ENCODE data around the gene CROCC2.

- TF ChIP-seq JUND (IDR thresholded peaks at IDR 0.05) (no peak), CTCF (IDR thresholded peaks at IDR 0.05 in 2 of 3, conservative IDR thresholded peaks at IDR 0.05 in 1 of 3; ENCODE audit: borderline replicate concordance in 1 of 3, insufficient read depth in 1 of 3, low read depth in 2 of 3, low read length in 2 of 3) (no peak), SRF (IDR thresholded peaks at IDR 0.05; ENCODE audit: low read depth) (no peak), SIN3A (IDR thresholded peaks at IDR 0.05; ENCODE audit: low read depth) (no peak), EZH2phosphoT487 (IDR thresholded peaks at IDR 0.05; ENCODE audit: borderline replicate concordance) (no peak), REST (IDR thresholded peaks at IDR 0.05; ENCODE audit: low read depth) (no peak), MAX (IDR thresholded peaks at IDR 0.05) (no peak), ELF1 (IDR thresholded peaks at IDR 0.05; ENCODE audit: borderline replicate concordance, low read depth) (no peak), EZH2 (IDR thresholded peaks at IDR 0.05) (no peak), POLR2AphosphoS5 (IDR thresholded peaks at IDR 0.05; ENCODE audit: low read depth, low read length) (no peak), ZNF274 (IDR thresholded peaks at IDR 0.05; ENCODE audit: low read depth, low read length) (no peak), POLR2A (IDR thresholded peaks at IDR 0.05; ENCODE audit: borderline replicate concordance, extremely low read depth, insufficient read depth, insufficient read length) (no peak), RAD21 (IDR thresholded peaks at IDR 0.05; ENCODE audit: low read depth) (no peak), CEBPB (IDR thresholded peaks at IDR 0.05; ENCODE audit: low read depth) (no peak)
These were observed 51.0 kb downstream of the CROCC2 start for GRCh38 chr2:240956935-240957655.
